ENCODE data around the gene SFRP2.

SFRP2 gene

GRCh38 chr4:153771046-153771445, 17.8 kb downstream of the SFRP2 start:
- Histone ChIP-seq H3K36me3 (no peaks in the 10 kb centered on the region), H3K4me1 (ENCODE audit: control insufficient read depth in 1 of 2, insufficient read depth in 1 of 2, low read depth in 1 of 2, low read length in 1 of 2) (no peaks in the 10 kb centered on the region), H3K4me3 (ENCODE audit: low read depth in 1 of 2, low read length in 1 of 2) (no peak overlapping the region), H3K27me3 (peaks cover 66% of the 10 kb centered on the region), H3K27ac (no peak overlapping the region), H3K9me3 (no peaks in the 10 kb centered on the region)
- TF ChIP-seq, protein P1, sequence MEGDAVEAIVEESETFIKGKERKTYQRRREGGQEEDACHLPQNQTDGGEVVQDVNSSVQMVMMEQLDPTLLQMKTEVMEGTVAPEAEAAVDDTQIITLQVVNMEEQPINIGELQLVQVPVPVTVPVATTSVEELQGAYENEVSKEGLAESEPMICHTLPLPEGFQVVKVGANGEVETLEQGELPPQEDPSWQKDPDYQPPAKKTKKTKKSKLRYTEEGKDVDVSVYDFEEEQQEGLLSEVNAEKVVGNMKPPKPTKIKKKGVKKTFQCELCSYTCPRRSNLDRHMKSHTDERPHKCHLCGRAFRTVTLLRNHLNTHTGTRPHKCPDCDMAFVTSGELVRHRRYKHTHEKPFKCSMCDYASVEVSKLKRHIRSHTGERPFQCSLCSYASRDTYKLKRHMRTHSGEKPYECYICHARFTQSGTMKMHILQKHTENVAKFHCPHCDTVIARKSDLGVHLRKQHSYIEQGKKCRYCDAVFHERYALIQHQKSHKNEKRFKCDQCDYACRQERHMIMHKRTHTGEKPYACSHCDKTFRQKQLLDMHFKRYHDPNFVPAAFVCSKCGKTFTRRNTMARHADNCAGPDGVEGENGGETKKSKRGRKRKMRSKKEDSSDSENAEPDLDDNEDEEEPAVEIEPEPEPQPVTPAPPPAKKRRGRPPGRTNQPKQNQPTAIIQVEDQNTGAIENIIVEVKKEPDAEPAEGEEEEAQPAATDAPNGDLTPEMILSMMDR (IDR thresholded peaks at IDR 0.05) = no peak

- TF ChIP-seq, protein P1 (IDR thresholded peaks at IDR 0.05) = no peak
- Histone ChIP-seq H3K9me3 (no peaks in the 10 kb centered on the region), H3K27me3 (peaks cover 64% of the 10 kb centered on the region), H3K4me1 (ENCODE audit: control insufficient read depth in 1 of 2, insufficient read depth in 1 of 2, low read depth in 1 of 2, low read length in 1 of 2) (no peaks in the 10 kb centered on the region), H3K27ac (no peak overlapping the region), H3K36me3 (no peaks in the 10 kb centered on the region), H3K4me3 (ENCODE audit: low read depth in 1 of 2, low read length in 1 of 2) (no peak overlapping the region)
Measured at GRCh38 chr4:153766758-153767157, 22.1 kb downstream of the SFRP2 start.

DNA sequence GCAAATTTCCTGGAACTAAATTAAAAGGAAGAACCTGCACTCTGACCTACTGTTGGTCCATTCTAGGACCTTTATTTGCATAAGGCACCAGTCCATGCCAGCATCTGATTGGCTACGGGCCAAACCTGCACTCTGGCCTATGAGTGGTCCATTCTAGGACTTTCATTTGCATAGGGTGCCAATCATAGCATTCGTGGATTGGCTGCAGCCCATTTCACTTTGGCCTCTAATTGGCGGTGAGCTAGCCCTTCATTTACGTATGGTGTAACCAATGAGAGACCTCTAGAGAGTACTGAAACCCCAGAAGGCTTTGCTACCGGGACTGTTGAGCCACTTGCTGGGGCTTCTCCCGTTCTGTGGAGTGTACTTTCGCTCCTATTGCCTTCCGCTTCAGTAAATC, 23.0 kb downstream of the SFRP2 start:
- Histone ChIP-seq H3K36me3 (no peaks in the 10 kb centered on the region), H3K4me3 (ENCODE audit: low read depth in 1 of 2, low read length in 1 of 2) (no peak overlapping the region), H3K27ac (no peak overlapping the region), H3K4me1 (ENCODE audit: control insufficient read depth in 1 of 2, insufficient read depth in 1 of 2, low read depth in 1 of 2, low read length in 1 of 2) (no peaks in the 10 kb centered on the region), H3K27me3 (peaks cover 68% of the 10 kb centered on the region), H3K9me3 (no peaks in the 10 kb centered on the region)
- TF ChIP-seq, protein P1 (IDR thresholded peaks at IDR 0.05) = no peak

- H3K27me3 ChIP-seq = peaks cover 70% of the 10 kb centered on the region
Measured at GRCh38 chr4:153764601-153765368, 24.1 kb downstream of the SFRP2 start.

GRCh38 chr4:153763404-153763803, 25.5 kb downstream of the SFRP2 start:
- Histone ChIP-seq H3K27me3 (peaks cover 72% of the 10 kb centered on the region), H3K4me1 (ENCODE audit: control insufficient read depth in 1 of 2, insufficient read depth in 1 of 2, low read depth in 1 of 2, low read length in 1 of 2) (peaks cover 0 to 7% of the 10 kb centered on the region in 2 experiments), H3K4me3 (ENCODE audit: low read depth in 1 of 2, low read length in 1 of 2) (no peak overlapping the region), H3K9me3 (no peaks in the 10 kb centered on the region), H3K36me3 (no peaks in the 10 kb centered on the region), H3K27ac (no peak overlapping the region)
- TF ChIP-seq, protein P1 (IDR thresholded peaks at IDR 0.05) = no peak

More at GRCh38 chr4:153764601-153765368, 24.1 kb downstream of the SFRP2 start:
- Histone ChIP-seq H3K27ac (no peak overlapping the region), H3K4me3 (ENCODE audit: low read depth in 1 of 2, low read length in 1 of 2) (no peak overlapping the region), H3K4me1 (ENCODE audit: control insufficient read depth in 1 of 2, insufficient read depth in 1 of 2, low read depth in 1 of 2, low read length in 1 of 2) (peaks cover 0 to 3% of the 10 kb centered on the region in 2 experiments), H3K9me3 (no peaks in the 10 kb centered on the region), H3K36me3 (no peaks in the 10 kb centered on the region)
- TF ChIP-seq, protein P1 (IDR thresholded peaks at IDR 0.05) = no peak
